Fibroblast of the aortic adventitia (primary cell): ENCODE results near the gene S100A7A. TPM values are rescaled to one million over a fixed set of nuclear protein-coding genes. Genes with fewer than 3 reads are reported as not detected.

Experiments used
- DNase-seq: peaks from one replicate; pipeline ENCODE4 v3.0.0-alpha.2; 2010; ENCODE audit warnings: low read depth
- H3K4me3 ChIP-seq: 2 replicates; pipeline ENCODE4 v1.5.1; 2011; ENCODE audit warnings: low read depth, mild to moderate bottlenecking, control low read depth, low read length, moderate library complexity
- total RNA-seq: library from RNA; depleted of rRNA; stranded (reverse); fragments of >200 nt; gene quantifications from 2 replicates; pipeline ENCODE4 v1.2.3, GENCODE V29; 2012; ENCODE audit warnings: low replicate concordance
- TF ChIP-seq, protein P1 (sequence below): IDR thresholded peaks from 2 replicates; pipeline ENCODE4 v1.5.1; 2011; ENCODE audit warnings: mild to moderate bottlenecking, low read length, control low read depth, inconsistent platforms; ENCODE audit not compliant: insufficient read depth

S100A7A gene
- total RNA-seq, 1 donor, result not detected

- TF ChIP-seq, protein P1, sequence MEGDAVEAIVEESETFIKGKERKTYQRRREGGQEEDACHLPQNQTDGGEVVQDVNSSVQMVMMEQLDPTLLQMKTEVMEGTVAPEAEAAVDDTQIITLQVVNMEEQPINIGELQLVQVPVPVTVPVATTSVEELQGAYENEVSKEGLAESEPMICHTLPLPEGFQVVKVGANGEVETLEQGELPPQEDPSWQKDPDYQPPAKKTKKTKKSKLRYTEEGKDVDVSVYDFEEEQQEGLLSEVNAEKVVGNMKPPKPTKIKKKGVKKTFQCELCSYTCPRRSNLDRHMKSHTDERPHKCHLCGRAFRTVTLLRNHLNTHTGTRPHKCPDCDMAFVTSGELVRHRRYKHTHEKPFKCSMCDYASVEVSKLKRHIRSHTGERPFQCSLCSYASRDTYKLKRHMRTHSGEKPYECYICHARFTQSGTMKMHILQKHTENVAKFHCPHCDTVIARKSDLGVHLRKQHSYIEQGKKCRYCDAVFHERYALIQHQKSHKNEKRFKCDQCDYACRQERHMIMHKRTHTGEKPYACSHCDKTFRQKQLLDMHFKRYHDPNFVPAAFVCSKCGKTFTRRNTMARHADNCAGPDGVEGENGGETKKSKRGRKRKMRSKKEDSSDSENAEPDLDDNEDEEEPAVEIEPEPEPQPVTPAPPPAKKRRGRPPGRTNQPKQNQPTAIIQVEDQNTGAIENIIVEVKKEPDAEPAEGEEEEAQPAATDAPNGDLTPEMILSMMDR, result no peak
- H3K4me3 ChIP-seq, result no peak overlapping the region
- no peak for DNase-seq
These were observed 14.7 kb downstream of the S100A7A start for GRCh38 chr1:153431002-153431401.

GRCh38 chr1:153431427-153431826 is 15.1 kb downstream of the S100A7A start:
- no peak overlapping the region for H3K4me3 ChIP-seq
- DNase-seq, result no peak
- TF ChIP-seq, protein P1, result no peak

DNA sequence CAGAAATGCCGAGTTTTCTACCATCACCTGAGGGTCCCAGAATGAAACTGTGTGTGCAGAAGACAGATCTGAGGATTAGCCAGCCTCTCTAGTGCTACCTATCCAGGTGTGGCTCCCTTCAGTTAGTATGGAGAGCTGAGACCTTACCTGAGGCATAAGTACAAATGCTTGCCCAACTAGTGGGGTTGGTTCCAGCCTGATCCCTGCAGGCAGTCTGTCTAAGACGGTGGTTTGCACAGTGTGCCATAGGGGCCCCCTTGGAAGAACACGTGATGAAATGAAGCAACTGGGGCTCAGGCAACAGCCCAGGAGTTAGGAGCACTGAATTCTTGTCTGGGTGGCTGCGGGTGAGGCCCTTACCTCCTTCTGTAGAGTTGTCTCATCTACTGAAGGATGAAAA is 15.6 kb downstream of the S100A7A start:
- TF ChIP-seq, protein P1, result no peak
- no peak overlapping the region for H3K4me3 ChIP-seq
- DNase-seq, result no peak

DNA sequence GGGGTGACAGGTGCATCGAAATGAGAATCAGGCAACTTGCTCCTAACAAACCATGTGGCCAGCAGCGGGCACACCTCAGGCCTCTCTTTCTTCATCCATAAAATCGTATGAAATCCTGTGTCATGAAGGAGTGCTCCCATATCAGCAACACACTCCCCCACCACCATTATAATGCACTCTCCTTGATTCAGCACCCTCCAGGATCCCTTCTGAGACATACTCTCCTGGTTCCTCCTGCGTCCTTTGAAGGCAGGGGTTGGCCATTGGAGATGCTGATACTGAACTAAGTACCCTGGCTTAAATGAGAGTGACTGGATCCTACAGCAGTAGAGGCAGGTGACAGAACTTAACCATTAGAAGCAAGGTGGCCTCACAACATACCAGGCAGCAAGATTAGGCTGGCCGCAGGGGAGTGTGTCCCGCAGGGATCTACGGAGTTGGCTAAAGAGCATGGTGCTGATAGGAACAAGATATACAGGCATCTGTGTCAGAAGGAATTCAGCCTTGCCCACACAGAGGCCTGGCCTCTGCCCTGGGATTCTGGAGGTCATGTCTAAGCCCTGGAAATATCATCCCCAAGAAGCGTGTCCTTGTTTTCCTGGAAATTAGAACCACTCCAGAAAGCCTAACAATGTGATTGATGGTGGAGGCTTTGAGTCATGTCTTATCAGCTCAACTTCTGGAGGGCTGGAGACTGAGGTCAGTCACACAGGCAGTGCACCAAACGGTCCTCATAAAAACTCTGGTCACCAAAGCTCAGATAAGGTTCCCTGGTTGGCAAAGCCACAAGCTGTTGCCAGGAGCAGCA is 16.8 kb downstream of the S100A7A start:
- no peak overlapping the region for H3K4me3 ChIP-seq
- TF ChIP-seq, protein P1, result no peak
- no peak for DNase-seq

GRCh38 chr1:153434746-153435455 is 18.6 kb downstream of the S100A7A start:
- TF ChIP-seq, protein P1, result no peak
- DNase-seq, result no peak
- H3K4me3 ChIP-seq, result no peak overlapping the region

- H3K4me3 ChIP-seq, result no peak overlapping the region
- TF ChIP-seq, protein P1, result no peak
- DNase-seq, result no peak
These were observed 20.9 kb downstream of the S100A7A start for GRCh38 chr1:153437236-153437635.
